ENCODE measurements around the gene ITPR2.
A peak's percentile ranks its signal among the peaks of the same experiment; 100 is the strongest.

The ITPR2 gene

GRCh38 chr12:26830783-26831551 is 2.0 kb downstream of the ITPR2 start:
- H3K4me3 ChIP-seq (ENCODE audit: low read depth, low read length): peak overlapping the region; percentile 42
- TF ChIP-seq CTCF (IDR thresholded peaks at IDR 0.05; ENCODE audit: low read depth, low read length, missing control alignments): no peak
- no peak for DNase-seq (ENCODE audit: low read depth)

GRCh38 chr12:26830363-26830762 is 2.6 kb downstream of the ITPR2 start:
- no peak for DNase-seq (ENCODE audit: low read depth)
- H3K4me3 ChIP-seq (ENCODE audit: low read depth, low read length): no peak overlapping the region; the same call in 1 of the 2 replicates
- no peak for TF ChIP-seq CTCF (IDR thresholded peaks at IDR 0.05; ENCODE audit: low read depth, low read length, missing control alignments)

- no peak for TF ChIP-seq CTCF (IDR thresholded peaks at IDR 0.05; ENCODE audit: low read depth, low read length, missing control alignments)
- H3K4me3 ChIP-seq (ENCODE audit: low read depth, low read length): no peak overlapping the region
- no peak for DNase-seq (ENCODE audit: low read depth)
These were observed 4.5 kb downstream of the ITPR2 start for GRCh38 chr12:26828280-26829073.

- H3K4me3 ChIP-seq (ENCODE audit: low read depth, low read length): no peak overlapping the region
- no peak for TF ChIP-seq CTCF (IDR thresholded peaks at IDR 0.05; ENCODE audit: low read depth, low read length, missing control alignments)
- no peak for DNase-seq (ENCODE audit: low read depth)
These were observed 6.6 kb downstream of the ITPR2 start for GRCh38 chr12:26826437-26826836.

GRCh38 chr12:26825459-26826016 is 7.5 kb downstream of the ITPR2 start:
- DNase-seq (ENCODE audit: low read depth): no peak
- no peak for TF ChIP-seq CTCF (IDR thresholded peaks at IDR 0.05; ENCODE audit: low read depth, low read length, missing control alignments)
- H3K4me3 ChIP-seq (ENCODE audit: low read depth, low read length): no peak overlapping the region

GRCh38 chr12:26823390-26823789 is 9.6 kb downstream of the ITPR2 start:
- DNase-seq (ENCODE audit: low read depth): no peak
- no peak overlapping the region for H3K4me3 ChIP-seq (ENCODE audit: low read depth, low read length)
- no peak for TF ChIP-seq CTCF (IDR thresholded peaks at IDR 0.05; ENCODE audit: low read depth, low read length, missing control alignments)
